ENCODE results near the gene WNK4.

- TF ChIP-seq BRF2 (IDR thresholded peaks at IDR 0.05; ENCODE audit: borderline replicate concordance, insufficient read depth, insufficient read length) (no peak), KLF16 (IDR thresholded peaks at IDR 0.05) (no peak), CTCF (IDR thresholded peaks at IDR 0.05 in 2 of 3, conservative IDR thresholded peaks at IDR 0.05 in 1 of 3; ENCODE audit: insufficient read depth in 2 of 3, low read depth in 1 of 3, low read length in 3 of 3) (no peak), FOXK1 (CRISPR knock-in tag; IDR thresholded peaks at IDR 0.05; ENCODE audit: borderline replicate concordance) (no peak), NRF1 (conservative IDR thresholded peaks at IDR 0.05 in 1 of 2, IDR thresholded peaks at IDR 0.05 in 1 of 2) (no peak), GATA2 (CRISPR knock-in tag; IDR thresholded peaks at IDR 0.05) (no peak)
These were observed 31.3 kb upstream of the WNK4 start for GRCh38 chr17:42748908-42749798.

All from K562 (cell line).